Measurements from ENCODE around the gene MAD2L2. TPM values are rescaled to one million over a fixed set of nuclear protein-coding genes. Genes with fewer than 3 reads are reported as not detected.

Gene MAD2L2
- total and polyA plus RNA-seq, 12 donors, result 15.6 to 71.2 (median 28.1) TPM

- Histone ChIP-seq H3K4me1 (replicated peaks in 1 of 2) (no peaks in the 10 kb centered on the region), H3K27me3 (peaks cover 5% of the 10 kb centered on the region), H3K36me3 (replicated peaks in 1 of 2) (no peaks in the 10 kb centered on the region), H3K9me3 (replicated peaks in 1 of 3) (no peaks in the 10 kb centered on the region), H3K27ac (no peak overlapping the region), H3K4me3 (no peak overlapping the region)
- WGBS, 4 donors, result 91 to 96% (median 94%) methylated on average over 7 of the region's 7 CpGs
- DNase-seq, result no peak
- TF ChIP-seq POLR2A (IDR thresholded peaks at IDR 0.05) (no peak), CTCF (IDR thresholded peaks at IDR 0.05) (no peak)
- intact Hi-C loops (cut with DNase I), result no loop called here
Observed at GRCh38 chr1:11628767-11629166, 52.2 kb downstream of the MAD2L2 start.

GRCh38 chr1:11626551-11626950 is 54.4 kb downstream of the MAD2L2 start:
- 67 to 74% (median 69%) methylated on average over 3 of the region's 3 CpGs for WGBS, 4 donors
- no peak overlapping the region for H3K4me3 ChIP-seq
- no peaks in the 10 kb centered on the region for H3K27me3 ChIP-seq
- intact Hi-C loops (cut with DNase I), result no loop called here
- DNase-seq, result no peak
- no peaks in the 10 kb centered on the region for H3K9me3 ChIP-seq (replicated peaks in 1 of 3)
- no peak for TF ChIP-seq POLR2A (IDR thresholded peaks at IDR 0.05)
- TF ChIP-seq CTCF (IDR thresholded peaks at IDR 0.05), result no peak
- H3K4me1 ChIP-seq (replicated peaks in 1 of 2), result no peaks in the 10 kb centered on the region
- H3K27ac ChIP-seq, result no peak overlapping the region
- H3K36me3 ChIP-seq (replicated peaks in 1 of 2), result no peaks in the 10 kb centered on the region

Other genes with a start within 250 kb of the MAD2L2 start
- gene DISP3, start 202.0 kb downstream of the MAD2L2 start, total RNA-seq, result 1 to 10 TPM in 1 of 9 donors, under 1 TPM in 7, not detected in 1; 0.11 to 2.8 (median 0.35) TPM
- gene DISP3, start 202.0 kb downstream of the MAD2L2 start, polyA plus RNA-seq, result under 1 TPM; 0.04 to 0.64 (median 0.44) TPM
- 10 to 100 TPM in 7 of 9 donors, 1 to 10 TPM in 2; 2.5 to 59.3 (median 29.5) TPM for gene FBXO2, start 26.7 kb downstream of the MAD2L2 start, total RNA-seq
- gene FBXO2, start 26.7 kb downstream of the MAD2L2 start, polyA plus RNA-seq, result 10 to 100 TPM in 2 of 3 donors, 1 to 10 TPM in 1; 6.3 to 86.6 (median 71.4) TPM
- 10 to 100 TPM; 10.5 to 50.1 (median 36.3) TPM for gene FBXO44, start 26.3 kb downstream of the MAD2L2 start, total RNA-seq
- 100 to 1,000 TPM in 1 of 3 donors, 10 to 100 TPM in 1, 1 to 10 TPM in 1; 6.3 to 121 (median 53.0) TPM for gene FBXO44, start 26.3 kb downstream of the MAD2L2 start, polyA plus RNA-seq
- 10 to 100 TPM in 7 of 9 donors, 1 to 10 TPM in 2; 3.3 to 26.4 (median 14.8) TPM for gene FBXO6, start 16.9 kb downstream of the MAD2L2 start, total RNA-seq
- gene FBXO6, start 16.9 kb downstream of the MAD2L2 start, polyA plus RNA-seq, result 10 to 100 TPM in 2 of 3 donors, 1 to 10 TPM in 1; 6.8 to 18.3 (median 12.4) TPM
- under 1 TPM in 3 of 9 donors, not detected in 6; under 0.01 to 0.07 (median 0.06) TPM for gene DRAXIN, start 10.6 kb upstream of the MAD2L2 start, total RNA-seq
- under 1 TPM in 2 of 3 donors, not detected in 1; under 0.01 to 0.08 TPM for gene DRAXIN, start 10.6 kb upstream of the MAD2L2 start, polyA plus RNA-seq
- 100 to 1,000 TPM in 1 of 9 donors, 10 to 100 TPM in 8; 33.7 to 104 (median 49.7) TPM for gene AGTRAP, start 55.0 kb upstream of the MAD2L2 start, total RNA-seq
- 10 to 100 TPM; 23.4 to 57.0 (median 31.3) TPM for gene AGTRAP, start 55.0 kb upstream of the MAD2L2 start, polyA plus RNA-seq
- 1 to 10 TPM in 5 of 9 donors, under 1 TPM in 3, not detected in 1; 0.32 to 4.7 (median 2.7) TPM for gene C1orf167, start 81.0 kb upstream of the MAD2L2 start, total RNA-seq
- 10 to 100 TPM in 1 of 3 donors, 1 to 10 TPM in 1, not detected in 1; 8.8 to 13.2 TPM for gene C1orf167, start 81.0 kb upstream of the MAD2L2 start, polyA plus RNA-seq
- 10 to 100 TPM; 20.0 to 82.4 (median 33.5) TPM for gene MTHFR, start 124.8 kb upstream of the MAD2L2 start, total RNA-seq
- gene MTHFR, start 124.8 kb upstream of the MAD2L2 start, polyA plus RNA-seq, result 10 to 100 TPM in 2 of 3 donors, 1 to 10 TPM in 1; 8.1 to 26.4 (median 15.6) TPM
- gene CLCN6, start 125.0 kb upstream of the MAD2L2 start, total RNA-seq, result 10 to 100 TPM; 12.0 to 29.2 (median 23.7) TPM
- gene CLCN6, start 125.0 kb upstream of the MAD2L2 start, polyA plus RNA-seq, result 10 to 100 TPM; 17.8 to 28.2 (median 22.8) TPM
- gene NPPA, start 166.6 kb upstream of the MAD2L2 start, total RNA-seq, result not detected
- gene NPPA, start 166.6 kb upstream of the MAD2L2 start, polyA plus RNA-seq, result 1 to 10 TPM in 1 of 3 donors, under 1 TPM in 1, not detected in 1; 0.17 to 2.7 TPM
- gene NPPB, start 177.8 kb upstream of the MAD2L2 start, total RNA-seq, result not detected
- gene NPPB, start 177.8 kb upstream of the MAD2L2 start, polyA plus RNA-seq, result 1 to 10 TPM in 1 of 3 donors, not detected in 2; 1.1 TPM
- gene KIAA2013, start 245.3 kb upstream of the MAD2L2 start, total RNA-seq, result 100 to 1,000 TPM in 2 of 9 donors, 10 to 100 TPM in 7; 27.6 to 119 (median 56.0) TPM
- gene KIAA2013, start 245.3 kb upstream of the MAD2L2 start, polyA plus RNA-seq, result 10 to 100 TPM; 15.2 to 25.8 (median 15.5) TPM